Cardiac muscle cell (in vitro differentiated cells and primary cell): Measurements from ENCODE around the gene VWCE. TPM values are rescaled to one million over a fixed set of nuclear protein-coding genes. Genes with fewer than 3 reads are reported as not detected.

ENCODE experiments used
- DNase-seq, 2 donors: peaks; one replicate each; pipeline versions ENCODE4 v3.0.0 to v3.0.0-alpha.2; 2010 to 2017; ENCODE audit warnings: low read depth in 1 of 2, low spot score in 1 of 2
- H3K27ac ChIP-seq: fragments of 200-600 bp; sonication (generic); 2 replicates; pipeline ENCODE4 v1.5.1; 2016
- H3K27me3 ChIP-seq: fragments of 200-600 bp; sonication (generic); 2 replicates; pipeline ENCODE4 v1.6.0; 2016; ENCODE audit warnings: control low read depth
- H3K36me3 ChIP-seq: fragments of 200-600 bp; sonication (generic); 2 replicates; pipeline ENCODE4 v1.5.1; 2016; ENCODE audit warnings: control low read depth
- H3K4me1 ChIP-seq: fragments of 200-600 bp; sonication (generic); 2 replicates; pipeline ENCODE4 v1.8.1; 2017; ENCODE audit warnings: low read depth, mild to moderate bottlenecking, mixed run types
- H3K4me3 ChIP-seq: fragments of 200-600 bp; sonication (generic); 2 replicates; pipeline ENCODE4 v1.5.1; 2016; ENCODE audit warnings: mild to moderate bottlenecking
- H3K9me3 ChIP-seq: fragments of 200-600 bp; sonication (generic); 2 replicates; pipeline ENCODE4 v1.5.1; 2017; ENCODE audit warnings: low read depth, mild to moderate bottlenecking, control low read depth
- CTCF ChIP-seq: IDR thresholded peaks from 2 replicates; pipeline ENCODE4 v1.5.1; 2012; ENCODE audit warnings: low read depth, mild to moderate bottlenecking, low read length
- polyA plus RNA-seq: library from polyadenylated mRNA; unstranded; fragments of >200 nt; fragmentation: Nextera tagmentation; extraction: Ambion mirVana; gene quantifications from 2 replicates; pipeline ENCODE4 v1.2.1, GENCODE V29; 2016
- total RNA-seq: library from RNA; depleted of rRNA; stranded (reverse); fragments of >200 nt; gene quantifications from 2 replicates; pipeline ENCODE4 v1.2.3, GENCODE V29; 2016

VWCE gene
- total and polyA plus RNA-seq, 2 experiments from 2014 or later, result 2.3 to 3.1 TPM

GRCh38 chr11:61305417-61305816 is 10.3 kb upstream of the VWCE start:
- Histone ChIP-seq H3K27ac (no peak overlapping the region), H3K9me3 (no peaks in the 10 kb centered on the region), H3K4me1 (no peaks in the 10 kb centered on the region), H3K27me3 (no peaks in the 10 kb centered on the region), H3K36me3 (peaks cover 82% of the 10 kb centered on the region), H3K4me3 (no peak overlapping the region)
- no peak for TF ChIP-seq CTCF
- no peak for DNase-seq

DNA sequence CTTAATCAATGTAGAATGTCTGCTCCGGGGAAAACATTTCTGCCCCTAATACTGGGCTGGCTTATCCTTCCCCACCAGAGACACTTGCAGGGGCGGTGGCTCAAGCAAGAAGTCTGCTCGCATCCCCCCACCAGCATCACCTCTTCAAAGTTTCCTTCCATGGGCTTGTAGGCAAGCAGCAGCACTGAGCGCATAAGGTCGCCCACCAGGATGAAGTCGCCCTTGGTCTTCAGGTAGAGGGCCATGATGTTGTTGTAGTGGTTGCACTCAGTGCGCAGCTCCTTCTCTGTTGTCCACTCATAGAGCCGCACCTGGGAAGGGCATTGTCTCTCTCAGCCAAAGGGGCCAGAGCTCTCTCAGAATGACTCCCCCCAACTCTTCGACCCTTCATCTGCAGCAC is 8.6 kb upstream of the VWCE start:
- H3K9me3 ChIP-seq, result no peaks in the 10 kb centered on the region
- H3K36me3 ChIP-seq, result peaks cover 75% of the 10 kb centered on the region
- no peak for TF ChIP-seq CTCF
- no peaks in the 10 kb centered on the region for H3K4me1 ChIP-seq
- no peak overlapping the region for H3K4me3 ChIP-seq
- DNase-seq, result no peak
- no peaks in the 10 kb centered on the region for H3K27me3 ChIP-seq
- H3K27ac ChIP-seq, result no peak overlapping the region

DNA sequence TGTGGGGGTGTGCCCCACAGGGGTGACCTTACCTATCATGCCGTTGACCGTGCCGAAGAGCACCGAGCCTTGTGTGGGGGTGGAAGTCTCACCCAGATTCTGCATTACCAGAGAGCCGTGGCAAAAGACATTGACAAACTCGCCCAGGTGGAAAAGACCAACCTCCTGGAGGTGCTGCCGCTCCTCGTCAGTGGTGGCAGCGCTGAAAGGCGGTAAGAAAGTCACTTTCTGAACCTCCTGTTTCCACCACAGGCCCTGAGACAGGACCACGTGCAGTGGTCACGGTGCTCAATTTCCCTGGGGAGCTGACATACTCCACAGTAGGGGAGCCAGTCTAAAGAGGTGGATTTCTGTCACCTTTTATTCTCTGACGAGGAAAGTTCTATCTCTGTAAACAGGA is 7.4 kb upstream of the VWCE start:
- no peaks in the 10 kb centered on the region for H3K27me3 ChIP-seq
- TF ChIP-seq CTCF, result no peak
- no peaks in the 10 kb centered on the region for H3K4me1 ChIP-seq
- no peak overlapping the region for H3K4me3 ChIP-seq
- no peak overlapping the region for H3K27ac ChIP-seq
- DNase-seq, result no peak
- peaks cover 63% of the 10 kb centered on the region for H3K36me3 ChIP-seq
- no peaks in the 10 kb centered on the region for H3K9me3 ChIP-seq

GRCh38 chr11:61298663-61299244 is 3.6 kb upstream of the VWCE start:
- Histone ChIP-seq H3K36me3 (peaks cover 34% of the 10 kb centered on the region), H3K27me3 (peaks cover 2% of the 10 kb centered on the region), H3K4me3 (no peak overlapping the region), H3K4me1 (no peaks in the 10 kb centered on the region), H3K9me3 (no peaks in the 10 kb centered on the region), H3K27ac (no peak overlapping the region)
- TF ChIP-seq CTCF, result no peak
- DNase-seq, result peak in 1 of 2 donors; percentile 8

GRCh38 chr11:61297746-61298145 is 2.6 kb upstream of the VWCE start:
- H3K4me1 ChIP-seq, result no peaks in the 10 kb centered on the region
- no peak overlapping the region for H3K27ac ChIP-seq
- no peak overlapping the region for H3K4me3 ChIP-seq
- H3K36me3 ChIP-seq, result peaks cover 33% of the 10 kb centered on the region
- DNase-seq, result peak in 1 of 2 donors; percentile 97
- no peaks in the 10 kb centered on the region for H3K9me3 ChIP-seq
- no peak for TF ChIP-seq CTCF
- peaks cover 5% of the 10 kb centered on the region for H3K27me3 ChIP-seq
